Skeletal muscle satellite cell (primary cell): ENCODE measurements around the gene PROB1.
A peak's percentile ranks its signal among the peaks of the same experiment; 100 is the strongest.
"Not testable (repeated sequence)": the region's sequence is repeated elsewhere in the genome, so short reads cannot be mapped to it uniquely, and the experiment has no call there.

Source experiments
- H3K27me3 ChIP-seq: 2 replicates; pipeline ENCODE4 v1.7.0; 2013; ENCODE audit warnings: low read length; ENCODE audit not compliant: control insufficient read depth, insufficient read depth
- H3K36me3 ChIP-seq: 2 replicates; pipeline ENCODE4 v1.7.0; 2013; ENCODE audit warnings: mild to moderate bottlenecking, control low read depth, low read length; ENCODE audit not compliant: insufficient read depth
- H3K4me1 ChIP-seq: 2 replicates; pipeline ENCODE4 v1.7.0; 2013; ENCODE audit warnings: low read length; ENCODE audit not compliant: control insufficient read depth, insufficient read depth
- H3K4me2 ChIP-seq: 2 replicates; pipeline ENCODE4 v1.7.0; 2013; ENCODE audit warnings: mild to moderate bottlenecking, low read length
- H3K4me3 ChIP-seq: 2 replicates; pipeline ENCODE4 v1.7.0; 2013; ENCODE audit warnings: low read length
- H3K9ac ChIP-seq: 2 replicates; pipeline ENCODE4 v1.7.0; 2013; ENCODE audit warnings: mild to moderate bottlenecking, low read depth, low read length, moderate library complexity
- H3K9me3 ChIP-seq: replicated peaks from 2 replicates; pipeline ENCODE4 v1.7.0; 2013; ENCODE audit warnings: mild to moderate bottlenecking, control low read depth, low read length

The PROB1 gene

GRCh38 chr5:139389701-139390638, 4.9 kb downstream of the PROB1 start, which contains the start of gene MZB1:
TSS of gene MZB1 (minus strand) at chr5:139389913. CDS start at chr5:139389856, 57 bp downstream.
- H3K9ac ChIP-seq = no peak within 1 kb of the TSS
- peaks cover 6% of the 10 kb centered on the region for H3K27me3 ChIP-seq
- no peaks in the 10 kb centered on the region for H3K36me3 ChIP-seq
- H3K4me3 ChIP-seq = no peak within 1 kb of the TSS
- H3K4me2 ChIP-seq = no peak within 1 kb of the TSS
- H3K4me1 ChIP-seq = peaks cover 38% of the 10 kb centered on the region
- H3K9me3 ChIP-seq = no peaks in the 10 kb centered on the region

GRCh38 chr5:139388198-139388821, 6.6 kb downstream of the PROB1 start:
- Histone ChIP-seq H3K4me1 (peaks cover 41% of the 10 kb centered on the region), H3K27me3 (no peaks in the 10 kb centered on the region), H3K36me3 (no peaks in the 10 kb centered on the region), H3K9ac (no peak overlapping the region), H3K9me3 (no peaks in the 10 kb centered on the region), H3K4me2 (peak overlapping the region; percentile 2), H3K4me3 (no peak overlapping the region)

GRCh38 chr5:139387611-139388197, 7.2 kb downstream of the PROB1 start:
- no peak overlapping the region for H3K4me3 ChIP-seq
- H3K9me3 ChIP-seq = no peaks in the 10 kb centered on the region
- peaks cover 45% of the 10 kb centered on the region for H3K4me1 ChIP-seq
- H3K36me3 ChIP-seq = no peaks in the 10 kb centered on the region
- no peak overlapping the region for H3K4me2 ChIP-seq
- no peaks in the 10 kb centered on the region for H3K27me3 ChIP-seq
- no peak overlapping the region for H3K9ac ChIP-seq

- H3K4me3 ChIP-seq, H3K27me3 ChIP-seq, H3K9me3 ChIP-seq, H3K9ac ChIP-seq, H3K36me3 ChIP-seq, H3K4me2 ChIP-seq: not testable (repeated sequence)
- H3K4me1 ChIP-seq = peaks cover 44% of the 10 kb centered on the region
Measured at GRCh38 chr5:139386956-139387355, 7.9 kb downstream of the PROB1 start.

- Histone ChIP-seq H3K36me3 (no peaks in the 10 kb centered on the region), H3K4me3 (no peak overlapping the region), H3K4me2 (no peak overlapping the region), H3K9me3 (no peaks in the 10 kb centered on the region), H3K4me1 (peaks cover 35% of the 10 kb centered on the region), H3K27me3 (no peaks in the 10 kb centered on the region), H3K9ac (no peak overlapping the region)
Measured at GRCh38 chr5:139386050-139386438, 8.9 kb downstream of the PROB1 start.

GRCh38 chr5:139385061-139386049, 9.5 kb downstream of the PROB1 start:
- Histone ChIP-seq H3K4me2 (peak overlapping the region; percentile 85), H3K4me1 (peaks cover 34% of the 10 kb centered on the region), H3K9ac (peak overlapping the region; percentile 68), H3K27me3 (no peaks in the 10 kb centered on the region), H3K36me3 (no peaks in the 10 kb centered on the region), H3K4me3 (peak overlapping the region; percentile 64), H3K9me3 (no peaks in the 10 kb centered on the region)

- peak overlapping the region; percentile 64 for H3K4me3 ChIP-seq
- peak overlapping the region; percentile 85 for H3K4me2 ChIP-seq
- H3K4me1 ChIP-seq = peaks cover 34% of the 10 kb centered on the region
- H3K9ac ChIP-seq = peak overlapping the region; percentile 68
- H3K9me3 ChIP-seq = no peaks in the 10 kb centered on the region
- no peaks in the 10 kb centered on the region for H3K27me3 ChIP-seq
- H3K36me3 ChIP-seq = no peaks in the 10 kb centered on the region
Measured at GRCh38 chr5:139384591-139385051, 10.3 kb downstream of the PROB1 start.

GRCh38 chr5:139383993-139384590, 10.8 kb downstream of the PROB1 start:
- no peaks in the 10 kb centered on the region for H3K36me3 ChIP-seq
- H3K4me3 ChIP-seq = peak overlapping the region; percentile 64
- no peaks in the 10 kb centered on the region for H3K27me3 ChIP-seq
- H3K9me3 ChIP-seq = no peaks in the 10 kb centered on the region
- H3K4me1 ChIP-seq = peaks cover 34% of the 10 kb centered on the region
- H3K9ac ChIP-seq = no peak overlapping the region
- peak overlapping the region; percentile 85 for H3K4me2 ChIP-seq

- Histone ChIP-seq H3K36me3 (no peaks in the 10 kb centered on the region), H3K9ac (no peak within 1 kb of the TSS), H3K4me3 (no peak within 1 kb of the TSS)
Measured at GRCh38 chr5:139383275-139383992, 11.5 kb downstream of the PROB1 start, which contains the start of gene SLC23A1. TSS of gene SLC23A1 (minus strand) at chr5:139383297. CDS start at chr5:139383253, 44 bp downstream.

GRCh38 chr5:139382807-139383206, 12.1 kb downstream of the PROB1 start:
- H3K4me1 ChIP-seq = peaks cover 27% of the 10 kb centered on the region

More at GRCh38 chr5:139383275-139383992, 11.5 kb downstream of the PROB1 start, which contains the start of gene SLC23A1:
- no peaks in the 10 kb centered on the region for H3K9me3 ChIP-seq
- no peak within 1 kb of the TSS for H3K4me2 ChIP-seq
- H3K4me1 ChIP-seq = peaks cover 32% of the 10 kb centered on the region
- no peaks in the 10 kb centered on the region for H3K27me3 ChIP-seq

More at GRCh38 chr5:139382807-139383206, 12.1 kb downstream of the PROB1 start:
- H3K27me3 ChIP-seq = no peaks in the 10 kb centered on the region
- H3K4me3 ChIP-seq = no peak overlapping the region
- H3K36me3 ChIP-seq = no peaks in the 10 kb centered on the region
- H3K9me3 ChIP-seq = no peaks in the 10 kb centered on the region
- no peak overlapping the region for H3K4me2 ChIP-seq
- no peak overlapping the region for H3K9ac ChIP-seq
